HEK293 (cell line): ENCODE data around the gene SLC8A1.

ENCODE experiments used
- CTCF ChIA-PET: fragments of 350-600 bp; formaldehyde crosslinking; extraction: SDS; loops from one replicate; lab custom pipeline; 2021; ENCODE audit warnings: antibody characterized with exemption; lab: Yijun Ruan, JAX
- POLR2A ChIA-PET: fragments of 300-600 bp; formaldehyde crosslinking; extraction: SDS; loops from one replicate; lab custom pipeline; 2020; ENCODE audit warnings: antibody characterized with exemption, inconsistent platforms; lab: Yijun Ruan, JAX
- H3K27ac ChIP-seq: fragments of 200-500 bp; sonication (Bioruptor generic); 2 replicates; pipeline ENCODE4 v1.5.1; 2014; ENCODE audit warnings: low read depth, low read length, control low read depth, inconsistent platforms; ENCODE audit errors: extremely low read depth
- H3K36me3 ChIP-seq, 2 experiments: fragments of 200-500 bp in 1 of 2; sonication (Bioruptor generic) in 1 of 2; 1 replicate in 1 of 2; 2 replicates in 1 of 2; pipeline ENCODE4 v1.5.1; 2014 to 2017; ENCODE audit warnings: inconsistent platforms in 2 of 2, low read length in 2 of 2; ENCODE audit not compliant: control insufficient read depth in 2 of 2, insufficient read depth in 1 of 2
- H3K4me1 ChIP-seq: fragments of 200-500 bp; sonication (Bioruptor generic); 2 replicates; pipeline ENCODE4 v1.5.1; 2014; ENCODE audit warnings: mild to moderate bottlenecking, low read length, inconsistent platforms; ENCODE audit not compliant: control insufficient read depth, insufficient read depth
- H3K4me3 ChIP-seq: 2 replicates; pipeline ENCODE4 v1.5.1; 2011; ENCODE audit warnings: low read depth, mild to moderate bottlenecking, control low read depth, low read length, moderate library complexity
- H3K9me3 ChIP-seq: fragments of 200-500 bp; sonication (Bioruptor generic); 2 replicates; pipeline ENCODE4 v1.5.1; 2014; ENCODE audit warnings: low read depth, low read length, inconsistent platforms; ENCODE audit not compliant: control insufficient read depth, insufficient read depth
- SCRT2 ChIP-seq: fragments of 450-650 bp; formaldehyde crosslinking; IDR thresholded peaks from 2 replicates; pipeline ENCODE4 v1.5.1; 2016; ENCODE audit warnings: missing biosample characterization, missing genetic modification characterization
- TRIM28 ChIP-seq: IDR thresholded peaks from 2 replicates; pipeline ENCODE4 v1.6.1; 2011; ENCODE audit warnings: low read length, control low read depth, borderline replicate concordance
- YY1 ChIP-seq: fragments of 450-650 bp; formaldehyde crosslinking; IDR thresholded peaks from 2 replicates; pipeline ENCODE4 v1.5.1; 2018; ENCODE audit warnings: missing biosample characterization, missing genetic modification characterization
- ZBTB20 ChIP-seq: fragments of 450-650 bp; formaldehyde crosslinking; IDR thresholded peaks from 2 replicates; pipeline ENCODE4 v1.5.1; 2016; ENCODE audit warnings: missing biosample characterization, missing genetic modification characterization
- ZNF112 ChIP-seq: fragments of 450-650 bp; formaldehyde crosslinking; IDR thresholded peaks from 2 replicates; pipeline ENCODE4 v1.5.0; 2017; ENCODE audit warnings: missing biosample characterization, missing genetic modification characterization
- ZNF121 ChIP-seq: fragments of 450-650 bp; formaldehyde crosslinking; IDR thresholded peaks from 2 replicates; pipeline ENCODE4 v1.5.1; 2016; ENCODE audit warnings: missing biosample characterization, missing genetic modification characterization
- ZNF132 ChIP-seq: fragments of 450-650 bp; formaldehyde crosslinking; IDR thresholded peaks from 2 replicates; pipeline ENCODE4 v1.5.1; 2017; ENCODE audit warnings: missing biosample characterization, missing genetic modification characterization, borderline replicate concordance
- ZNF133 ChIP-seq: fragments of 450-650 bp; formaldehyde crosslinking; IDR thresholded peaks from 2 replicates; pipeline ENCODE4 v1.5.1; 2016; ENCODE audit warnings: missing biosample characterization, missing genetic modification characterization
- ZNF423 ChIP-seq: fragments of 450-650 bp; formaldehyde crosslinking; IDR thresholded peaks from 2 replicates; pipeline ENCODE4 v1.5.1; 2016; ENCODE audit warnings: missing biosample characterization, missing genetic modification characterization
- ZNF610 ChIP-seq: fragments of 450-650 bp; formaldehyde crosslinking; IDR thresholded peaks from 2 replicates; pipeline ENCODE4 v1.5.1; 2016; ENCODE audit warnings: missing biosample characterization, missing genetic modification characterization, borderline replicate concordance
- ZNF624 ChIP-seq: fragments of 450-650 bp; formaldehyde crosslinking; IDR thresholded peaks from 2 replicates; pipeline ENCODE4 v1.5.1; 2017; ENCODE audit warnings: missing biosample characterization, missing genetic modification characterization
- ZNF654 ChIP-seq: fragments of 450-650 bp; formaldehyde crosslinking; IDR thresholded peaks from 2 replicates; pipeline ENCODE4 v1.5.1; 2016; ENCODE audit warnings: low read depth, missing biosample characterization, missing genetic modification characterization
- TF ChIP-seq, protein P1 (sequence below): fragments of 450-650 bp; formaldehyde crosslinking; IDR thresholded peaks from 2 replicates; pipeline ENCODE4 v1.5.1; 2016; ENCODE audit warnings: missing biosample characterization, missing genetic modification characterization, borderline replicate concordance
- TF ChIP-seq, protein P2 (sequence below): fragments of 450-650 bp; formaldehyde crosslinking; IDR thresholded peaks from 2 replicates; pipeline ENCODE4 v1.5.1; 2016; ENCODE audit warnings: missing biosample characterization, missing genetic modification characterization
- TF ChIP-seq, protein P3 (sequence below): fragments of 450-650 bp; formaldehyde crosslinking; IDR thresholded peaks from 2 replicates; pipeline ENCODE4 v1.5.1; 2017; ENCODE audit warnings: missing biosample characterization, missing genetic modification characterization
- TF ChIP-seq, protein P4 (sequence below): fragments of 450-650 bp; formaldehyde crosslinking; IDR thresholded peaks from 2 replicates; pipeline ENCODE4 v1.5.1; 2016; ENCODE audit warnings: missing biosample characterization, missing genetic modification characterization, low read depth

SLC8A1 gene

GRCh38 chr2:40466935-40467572, 15.2 kb upstream of the SLC8A1 start (continued):
- TF ChIP-seq, protein P1, sequence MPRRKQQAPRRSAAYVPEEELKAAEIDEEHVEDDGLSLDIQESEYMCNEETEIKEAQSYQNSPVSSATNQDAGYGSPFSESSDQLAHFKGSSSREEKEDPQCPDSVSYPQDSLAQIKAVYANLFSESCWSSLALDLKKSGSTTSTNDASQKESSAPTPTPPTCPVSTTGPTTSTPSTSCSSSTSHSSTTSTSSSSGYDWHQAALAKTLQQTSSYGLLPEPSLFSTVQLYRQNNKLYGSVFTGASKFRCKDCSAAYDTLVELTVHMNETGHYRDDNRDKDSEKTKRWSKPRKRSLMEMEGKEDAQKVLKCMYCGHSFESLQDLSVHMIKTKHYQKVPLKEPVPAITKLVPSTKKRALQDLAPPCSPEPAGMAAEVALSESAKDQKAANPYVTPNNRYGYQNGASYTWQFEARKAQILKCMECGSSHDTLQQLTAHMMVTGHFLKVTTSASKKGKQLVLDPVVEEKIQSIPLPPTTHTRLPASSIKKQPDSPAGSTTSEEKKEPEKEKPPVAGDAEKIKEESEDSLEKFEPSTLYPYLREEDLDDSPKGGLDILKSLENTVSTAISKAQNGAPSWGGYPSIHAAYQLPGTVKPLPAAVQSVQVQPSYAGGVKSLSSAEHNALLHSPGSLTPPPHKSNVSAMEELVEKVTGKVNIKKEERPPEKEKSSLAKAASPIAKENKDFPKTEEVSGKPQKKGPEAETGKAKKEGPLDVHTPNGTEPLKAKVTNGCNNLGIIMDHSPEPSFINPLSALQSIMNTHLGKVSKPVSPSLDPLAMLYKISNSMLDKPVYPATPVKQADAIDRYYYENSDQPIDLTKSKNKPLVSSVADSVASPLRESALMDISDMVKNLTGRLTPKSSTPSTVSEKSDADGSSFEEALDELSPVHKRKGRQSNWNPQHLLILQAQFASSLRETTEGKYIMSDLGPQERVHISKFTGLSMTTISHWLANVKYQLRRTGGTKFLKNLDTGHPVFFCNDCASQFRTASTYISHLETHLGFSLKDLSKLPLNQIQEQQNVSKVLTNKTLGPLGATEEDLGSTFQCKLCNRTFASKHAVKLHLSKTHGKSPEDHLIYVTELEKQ (tag by site-specific recombination), result no peak
- TF ChIP-seq ZNF654 (tag by site-specific recombination) (no peak), ZNF610 (tag by site-specific recombination) (no peak), ZNF112 (tag by site-specific recombination) (no peak), ZNF423 (no peak)
- TF ChIP-seq, protein P2, sequence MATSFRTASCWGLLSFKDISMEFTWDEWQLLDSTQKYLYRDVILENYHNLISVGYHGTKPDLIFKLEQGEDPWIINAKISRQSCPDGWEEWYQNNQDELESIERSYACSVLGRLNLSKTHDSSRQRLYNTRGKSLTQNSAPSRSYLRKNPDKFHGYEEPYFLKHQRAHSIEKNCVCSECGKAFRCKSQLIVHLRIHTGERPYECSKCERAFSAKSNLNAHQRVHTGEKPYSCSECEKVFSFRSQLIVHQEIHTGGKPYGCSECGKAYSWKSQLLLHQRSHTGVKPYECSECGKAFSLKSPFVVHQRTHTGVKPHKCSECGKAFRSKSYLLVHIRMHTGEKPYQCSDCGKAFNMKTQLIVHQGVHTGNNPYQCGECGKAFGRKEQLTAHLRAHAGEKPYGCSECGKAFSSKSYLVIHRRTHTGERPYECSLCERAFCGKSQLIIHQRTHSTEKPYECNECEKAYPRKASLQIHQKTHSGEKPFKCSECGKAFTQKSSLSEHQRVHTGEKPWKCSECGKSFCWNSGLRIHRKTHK (tag by site-specific recombination), result no peak
- TF ChIP-seq, protein P3, sequence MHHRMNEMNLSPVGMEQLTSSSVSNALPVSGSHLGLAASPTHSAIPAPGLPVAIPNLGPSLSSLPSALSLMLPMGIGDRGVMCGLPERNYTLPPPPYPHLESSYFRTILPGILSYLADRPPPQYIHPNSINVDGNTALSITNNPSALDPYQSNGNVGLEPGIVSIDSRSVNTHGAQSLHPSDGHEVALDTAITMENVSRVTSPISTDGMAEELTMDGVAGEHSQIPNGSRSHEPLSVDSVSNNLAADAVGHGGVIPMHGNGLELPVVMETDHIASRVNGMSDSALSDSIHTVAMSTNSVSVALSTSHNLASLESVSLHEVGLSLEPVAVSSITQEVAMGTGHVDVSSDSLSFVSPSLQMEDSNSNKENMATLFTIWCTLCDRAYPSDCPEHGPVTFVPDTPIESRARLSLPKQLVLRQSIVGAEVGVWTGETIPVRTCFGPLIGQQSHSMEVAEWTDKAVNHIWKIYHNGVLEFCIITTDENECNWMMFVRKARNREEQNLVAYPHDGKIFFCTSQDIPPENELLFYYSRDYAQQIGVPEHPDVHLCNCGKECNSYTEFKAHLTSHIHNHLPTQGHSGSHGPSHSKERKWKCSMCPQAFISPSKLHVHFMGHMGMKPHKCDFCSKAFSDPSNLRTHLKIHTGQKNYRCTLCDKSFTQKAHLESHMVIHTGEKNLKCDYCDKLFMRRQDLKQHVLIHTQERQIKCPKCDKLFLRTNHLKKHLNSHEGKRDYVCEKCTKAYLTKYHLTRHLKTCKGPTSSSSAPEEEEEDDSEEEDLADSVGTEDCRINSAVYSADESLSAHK, result no peak

- no peaks in the 10 kb centered on the region for H3K36me3 ChIP-seq
- no peak overlapping the region for H3K27ac ChIP-seq
- TF ChIP-seq TRIM28 (no peak), SCRT2 (tag by site-specific recombination) (no peak), ZBTB20 (no peak), ZNF132 (tag by site-specific recombination) (no peak), YY1 (tag by site-specific recombination) (no peak), ZNF624 (tag by site-specific recombination) (no peak), ZNF133 (no peak), ZNF121 (tag by site-specific recombination) (no peak)
- TF ChIP-seq, protein P4, sequence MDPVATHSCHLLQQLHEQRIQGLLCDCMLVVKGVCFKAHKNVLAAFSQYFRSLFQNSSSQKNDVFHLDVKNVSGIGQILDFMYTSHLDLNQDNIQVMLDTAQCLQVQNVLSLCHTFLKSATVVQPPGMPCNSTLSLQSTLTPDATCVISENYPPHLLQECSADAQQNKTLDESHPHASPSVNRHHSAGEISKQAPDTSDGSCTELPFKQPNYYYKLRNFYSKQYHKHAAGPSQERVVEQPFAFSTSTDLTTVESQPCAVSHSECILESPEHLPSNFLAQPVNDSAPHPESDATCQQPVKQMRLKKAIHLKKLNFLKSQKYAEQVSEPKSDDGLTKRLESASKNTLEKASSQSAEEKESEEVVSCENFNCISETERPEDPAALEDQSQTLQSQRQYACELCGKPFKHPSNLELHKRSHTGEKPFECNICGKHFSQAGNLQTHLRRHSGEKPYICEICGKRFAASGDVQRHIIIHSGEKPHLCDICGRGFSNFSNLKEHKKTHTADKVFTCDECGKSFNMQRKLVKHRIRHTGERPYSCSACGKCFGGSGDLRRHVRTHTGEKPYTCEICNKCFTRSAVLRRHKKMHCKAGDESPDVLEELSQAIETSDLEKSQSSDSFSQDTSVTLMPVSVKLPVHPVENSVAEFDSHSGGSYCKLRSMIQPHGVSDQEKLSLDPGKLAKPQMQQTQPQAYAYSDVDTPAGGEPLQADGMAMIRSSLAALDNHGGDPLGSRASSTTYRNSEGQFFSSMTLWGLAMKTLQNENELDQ (tag by site-specific recombination), result no peak
- ChIA-PET CTCF (no interaction called here), POLR2A (no interaction called here)
- H3K4me1 ChIP-seq, result no peaks in the 10 kb centered on the region
- H3K9me3 ChIP-seq, result no peaks in the 10 kb centered on the region
- no peak overlapping the region for H3K4me3 ChIP-seq
Measured at GRCh38 chr2:40466332-40466906, 14.5 kb upstream of the SLC8A1 start.
